Liver (tissue), 9 donors: ENCODE measurements around the gene NSG1. TPM values are rescaled to one million over a fixed set of nuclear protein-coding genes. Genes with fewer than 3 reads are reported as not detected.

Experiments used
- DNase-seq: peaks from one replicate; pipeline ENCODE4 v3.0.0-alpha.2; 2017; ENCODE audit warnings: low spot score
- H3K27ac ChIP-seq, 2 donors: one replicate each; pipeline ENCODE4 v1.7.0; 2013; ENCODE audit warnings: inconsistent platforms in 2 of 2, low read length in 2 of 2, control low read depth in 1 of 2, low read depth in 1 of 2, mild to moderate bottlenecking in 1 of 2
- H3K27me3 ChIP-seq, 4 donors: one replicate each; pipeline versions ENCODE4 v1.6.1 to v1.7.0; 2013; ENCODE audit warnings: low read length in 3 of 4, inconsistent platforms in 1 of 4, mild to moderate bottlenecking in 1 of 4, moderate library complexity in 1 of 4; ENCODE audit not compliant: control insufficient read depth in 4 of 4, insufficient read depth in 4 of 4
- H3K36me3 ChIP-seq, 4 donors: one replicate each; pipeline versions ENCODE4 v1.6.1 to v1.7.0; 2013; ENCODE audit warnings: low read length in 3 of 4, mild to moderate bottlenecking in 3 of 4, low read depth in 1 of 4, moderate library complexity in 1 of 4; ENCODE audit not compliant: control insufficient read depth in 4 of 4, insufficient read depth in 3 of 4
- H3K4me1 ChIP-seq, 4 donors: one replicate each; pipeline versions ENCODE4 v1.6.1 to v1.7.0; 2013; ENCODE audit warnings: low read length in 3 of 4, mild to moderate bottlenecking in 3 of 4, moderate library complexity in 1 of 4; ENCODE audit not compliant: control insufficient read depth in 4 of 4, insufficient read depth in 4 of 4
- H3K4me3 ChIP-seq, 3 donors: one replicate each; pipeline versions ENCODE4 v1.6.1 to v1.7.0; 2013; ENCODE audit warnings: low read length in 3 of 3, control low read depth in 1 of 3, low read depth in 1 of 3, mild to moderate bottlenecking in 1 of 3
- H3K9ac ChIP-seq, 2 donors: one replicate each; pipeline ENCODE4 v1.7.0; 2013; ENCODE audit warnings: low read length in 2 of 2, mild to moderate bottlenecking in 2 of 2, moderate library complexity in 2 of 2, control low read depth in 1 of 2, low read depth in 1 of 2
- H3K9me3 ChIP-seq, 4 donors: one replicate each; pipeline versions ENCODE4 v1.6.1 to v1.7.0; 2013; ENCODE audit warnings: low read length in 3 of 4; ENCODE audit not compliant: control insufficient read depth in 4 of 4
- ATF3 ChIP-seq: IDR thresholded peaks from 2 replicates; pipeline ENCODE4 v1.6.1; 2016; ENCODE audit warnings: antibody characterized with exemption
- FOXA1 ChIP-seq: IDR thresholded peaks from 2 replicates; pipeline ENCODE4 v1.6.1; 2016; ENCODE audit warnings: antibody characterized with exemption
- GABPA ChIP-seq, 2 donors: IDR thresholded peaks in 1 of 2; conservative IDR thresholded peaks in 1 of 2; 2 replicates each; pipeline ENCODE4 v1.6.1; 2016; ENCODE audit warnings: antibody characterized with exemption in 2 of 2, mild to moderate bottlenecking in 1 of 2, moderate library complexity in 1 of 2
- HNF4A ChIP-seq, 2 donors: conservative IDR thresholded peaks; 2 replicates each; pipeline ENCODE4 v1.6.1; 2016; ENCODE audit warnings: antibody characterized with exemption in 2 of 2, mild to moderate bottlenecking in 2 of 2
- HNF4G ChIP-seq: IDR thresholded peaks from 2 replicates; pipeline ENCODE4 v1.6.1; 2016; ENCODE audit warnings: antibody characterized with exemption
- JUND ChIP-seq, 2 donors: IDR thresholded peaks; 2 replicates each; pipeline ENCODE4 v1.6.1; 2016; ENCODE audit warnings: antibody characterized with exemption in 2 of 2
- NR2F2 ChIP-seq: IDR thresholded peaks from 2 replicates; pipeline ENCODE4 v1.6.1; 2016; ENCODE audit warnings: antibody characterized with exemption
- RAD21 ChIP-seq, 2 donors: IDR thresholded peaks; 2 replicates each; pipeline ENCODE4 v1.6.1; 2016; ENCODE audit warnings: antibody characterized with exemption in 2 of 2, mild to moderate bottlenecking in 2 of 2
- REST ChIP-seq: IDR thresholded peaks from 2 replicates; pipeline ENCODE4 v1.6.1; 2016; ENCODE audit warnings: antibody characterized with exemption, mild to moderate bottlenecking
- RXRA ChIP-seq, 2 donors: IDR thresholded peaks; 2 replicates each; pipeline ENCODE4 v1.6.1; 2017 to 2018; ENCODE audit warnings: antibody characterized with exemption in 2 of 2, mild to moderate bottlenecking in 1 of 2
- SP1 ChIP-seq: IDR thresholded peaks from 2 replicates; pipeline ENCODE4 v1.6.1; 2018; ENCODE audit warnings: antibody characterized with exemption, mild to moderate bottlenecking
- YY1 ChIP-seq: IDR thresholded peaks from 2 replicates; pipeline ENCODE4 v1.6.1; 2016; ENCODE audit warnings: antibody characterized with exemption, mild to moderate bottlenecking
- WGBS: extraction: QIAGEN DNeasy Blood & Tissue Kit; methylation state at CpG from one replicate; pipeline ENCODE4 v1.1.7; 2013; 5-methylcytosine and 5-hydroxymethylcytosine counted together
- polyA plus RNA-seq, 2 donors: library from polyadenylated mRNA; stranded (reverse) in 1 of 2; unstranded in 1 of 2; fragments of 200-250 nt in 1 of 2; fragments of >200 nt in 1 of 2; fragmentation: Nextera tagmentation in 1 of 2; extraction: Ambion mirVana in 1 of 2; gene quantifications; one replicate each; pipeline versions ENCODE4 v1.2.1 to v1.2.3, GENCODE V29; 2013 to 2015
- total RNA-seq, 2 donors: library from RNA; depleted of rRNA; stranded (reverse); fragments of >200 nt; gene quantifications; one replicate each; pipeline ENCODE4 v1.2.3, GENCODE V29; 2014
- TF ChIP-seq, protein P1 (sequence below): IDR thresholded peaks from 2 replicates; pipeline ENCODE4 v1.6.1; 2016; ENCODE audit warnings: antibody characterized with exemption
- donor health status: healthy.
- donor health status: healthy.
- donor health status: healthy.
- donor health status: healthy.
- donor health status: healthy.

The NSG1 gene
- total and polyA plus RNA-seq, 4 donors, result under 0.01 to 0.33 (median 0.13) TPM

GRCh38 chr4:4437798-4438470 lies 51.0 kb downstream of the NSG1 start:
- H3K4me1 ChIP-seq, result no peaks in the 10 kb centered on the region
- H3K9ac ChIP-seq, result no peak overlapping the region
- no peak overlapping the region for H3K27ac ChIP-seq
- no peak overlapping the region for H3K4me3 ChIP-seq
- TF ChIP-seq HNF4A (conservative IDR thresholded peaks at IDR 0.05) (no peak), ATF3 (no peak), SP1 (no peak), JUND (IDR thresholded peaks at IDR 0.05) (no peak), YY1 (no peak), HNF4G (no peak), NR2F2 (no peak), RAD21 (IDR thresholded peaks at IDR 0.05) (no peak), RXRA (IDR thresholded peaks at IDR 0.05) (no peak), GABPA (IDR thresholded peaks at IDR 0.05 in 1 of 2, conservative IDR thresholded peaks at IDR 0.05 in 1 of 2) (no peak), FOXA1 (no peak), REST (no peak)
- TF ChIP-seq, protein P1, sequence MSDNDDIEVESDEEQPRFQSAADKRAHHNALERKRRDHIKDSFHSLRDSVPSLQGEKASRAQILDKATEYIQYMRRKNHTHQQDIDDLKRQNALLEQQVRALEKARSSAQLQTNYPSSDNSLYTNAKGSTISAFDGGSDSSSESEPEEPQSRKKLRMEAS, result no peak
- H3K36me3 ChIP-seq, result peaks cover 4 to 39% (median 25%) of the 10 kb centered on the region in 4 donors
- 96% methylated on average over 13 of the region's 13 CpGs for WGBS
- DNase-seq, result no peak
- H3K27me3 ChIP-seq, result no peaks in the 10 kb centered on the region
- H3K9me3 ChIP-seq, result no peaks in the 10 kb centered on the region

GRCh38 chr4:4438891-4439290 lies 52.0 kb downstream of the NSG1 start:
- Histone ChIP-seq H3K36me3 (peaks cover 4 to 38% (median 21%) of the 10 kb centered on the region in 4 donors), H3K27ac (no peak overlapping the region), H3K27me3 (no peaks in the 10 kb centered on the region), H3K9ac (no peak overlapping the region), H3K9me3 (no peaks in the 10 kb centered on the region), H3K4me1 (no peaks in the 10 kb centered on the region), H3K4me3 (no peak overlapping the region)
- TF ChIP-seq RAD21 (IDR thresholded peaks at IDR 0.05) (no peak), GABPA (IDR thresholded peaks at IDR 0.05 in 1 of 2, conservative IDR thresholded peaks at IDR 0.05 in 1 of 2) (no peak), REST (no peak), ATF3 (no peak), SP1 (no peak)
- DNase-seq, result no peak
